Loucy (cell line): ENCODE data around the gene KIF3C.
A peak's percentile ranks its signal among the peaks of the same experiment; 100 is the strongest.

ENCODE experiments used
- H2AFZ ChIP-seq: fragments of 200-600 bp; sonication (generic); 2 replicates; pipeline ENCODE4 v1.6.0; 2016; ENCODE audit warnings: antibody characterized with exemption, mild to moderate bottlenecking, low read length, moderate library complexity
- H3F3A ChIP-seq: fragments of 200-600 bp; 2 replicates; pipeline ENCODE4 v1.6.0; 2016; ENCODE audit warnings: antibody characterized with exemption, low read depth, mild to moderate bottlenecking
- H3K27me3 ChIP-seq: fragments of 200-600 bp; sonication (generic); 2 replicates; pipeline ENCODE4 v1.6.1; 2014; ENCODE audit warnings: low read length, mild to moderate bottlenecking; ENCODE audit not compliant: insufficient read depth, poor library complexity, severe bottlenecking
- H3K36me3 ChIP-seq: fragments of 200-600 bp; sonication (generic); 2 replicates; pipeline ENCODE4 v1.6.1; 2016; ENCODE audit warnings: low read length; ENCODE audit not compliant: insufficient read depth
- H3K4me1 ChIP-seq: fragments of 200-600 bp; sonication (generic); 2 replicates; pipeline ENCODE4 v1.5.1; 2014; ENCODE audit warnings: low read length, mild to moderate bottlenecking; ENCODE audit not compliant: insufficient read depth, poor library complexity, severe bottlenecking
- H3K4me2 ChIP-seq: fragments of 200-600 bp; sonication (generic); 2 replicates; pipeline ENCODE4 v1.6.0; 2014; ENCODE audit warnings: antibody characterized with exemption, low read length, low read depth, mild to moderate bottlenecking; ENCODE audit not compliant: poor library complexity, severe bottlenecking
- H3K4me3 ChIP-seq: fragments of 200-600 bp; sonication (generic); 2 replicates; pipeline ENCODE4 v1.5.1; 2014; ENCODE audit warnings: low read length, mild to moderate bottlenecking, mixed read lengths; ENCODE audit not compliant: poor library complexity, severe bottlenecking
- H3K79me2 ChIP-seq: fragments of 200-600 bp; sonication (generic); 2 replicates; pipeline ENCODE4 v1.6.1; 2014; ENCODE audit warnings: low read length; ENCODE audit not compliant: insufficient read depth
- H3K9ac ChIP-seq: fragments of 200-600 bp; sonication (generic); 2 replicates; pipeline ENCODE4 v1.6.0; 2014; ENCODE audit warnings: mild to moderate bottlenecking, low read depth, low read length, moderate library complexity; ENCODE audit not compliant: poor library complexity, severe bottlenecking
- H3K9me2 ChIP-seq: fragments of 200-600 bp; sonication (generic); replicated peaks from 2 replicates; pipeline ENCODE4 v1.6.1; 2016; ENCODE audit warnings: low read depth, low read length, mixed read lengths
- H3K9me3 ChIP-seq: fragments of 200-600 bp; sonication (generic); 2 replicates; pipeline ENCODE4 v1.6.1; 2014; ENCODE audit warnings: mild to moderate bottlenecking, antibody characterized with exemption, low read length, low read depth; ENCODE audit not compliant: insufficient read depth
- H4K20me1 ChIP-seq: fragments of 200-600 bp; sonication (generic); 2 replicates; pipeline ENCODE4 v1.6.0; 2014; ENCODE audit warnings: antibody characterized with exemption, low read length, mild to moderate bottlenecking; ENCODE audit not compliant: insufficient read depth, poor library complexity, severe bottlenecking
- CTCF ChIP-seq: fragments of 200-600 bp; sonication (generic); conservative IDR thresholded peaks from 2 replicates; pipeline ENCODE4 v1.5.1; 2014; ENCODE audit warnings: mild to moderate bottlenecking, antibody characterized with exemption, low read length
- EZH2phosphoT487 ChIP-seq: fragments of 200-600 bp; IDR thresholded peaks from 2 replicates; pipeline ENCODE4 v1.6.1; 2018; ENCODE audit warnings: antibody characterized with exemption, mild to moderate bottlenecking, moderate library complexity, borderline replicate concordance

Gene KIF3C

GRCh38 chr2:26008851-26009566 lies 26.7 kb upstream of the KIF3C start:
- peak overlapping the region; percentile 33 for H3K4me3 ChIP-seq
- H3K36me3 ChIP-seq = no peaks in the 10 kb centered on the region
- H3K79me2 ChIP-seq = no peaks in the 10 kb centered on the region
- peak overlapping the region; percentile 59 for H3K9ac ChIP-seq
- H3K4me1 ChIP-seq = peaks cover 12% of the 10 kb centered on the region
- H3F3A ChIP-seq = no peaks in the 10 kb centered on the region
- peak overlapping the region; percentile 62 for H2AFZ ChIP-seq
- no peaks in the 10 kb centered on the region for H3K9me2 ChIP-seq
- no peaks in the 10 kb centered on the region for H4K20me1 ChIP-seq
- TF ChIP-seq CTCF (no peak), EZH2phosphoT487 (no peak)
- peaks cover 5% of the 10 kb centered on the region; the same call in 1 of the 2 replicates for H3K9me3 ChIP-seq
- H3K27me3 ChIP-seq = no peaks in the 10 kb centered on the region
- H3K4me2 ChIP-seq = peak overlapping the region; percentile 59

- H3K4me2 ChIP-seq = no peak overlapping the region
- no peaks in the 10 kb centered on the region for H3K36me3 ChIP-seq
- no peaks in the 10 kb centered on the region for H3F3A ChIP-seq
- H2AFZ ChIP-seq = no peak overlapping the region
- TF ChIP-seq CTCF = no peak
- TF ChIP-seq EZH2phosphoT487 = no peak
- no peaks in the 10 kb centered on the region for H3K79me2 ChIP-seq
- H3K27me3 ChIP-seq = no peaks in the 10 kb centered on the region
- H3K4me1 ChIP-seq = peaks cover 12% of the 10 kb centered on the region
- no peak overlapping the region for H3K4me3 ChIP-seq
- no peaks in the 10 kb centered on the region for H3K9me2 ChIP-seq
- no peak overlapping the region for H3K9ac ChIP-seq
- H3K9me3 ChIP-seq = peaks cover 5% of the 10 kb centered on the region; the same call in 1 of the 2 replicates
- no peaks in the 10 kb centered on the region for H4K20me1 ChIP-seq
Measured at GRCh38 chr2:26008095-26008494, 25.8 kb upstream of the KIF3C start.

DNA sequence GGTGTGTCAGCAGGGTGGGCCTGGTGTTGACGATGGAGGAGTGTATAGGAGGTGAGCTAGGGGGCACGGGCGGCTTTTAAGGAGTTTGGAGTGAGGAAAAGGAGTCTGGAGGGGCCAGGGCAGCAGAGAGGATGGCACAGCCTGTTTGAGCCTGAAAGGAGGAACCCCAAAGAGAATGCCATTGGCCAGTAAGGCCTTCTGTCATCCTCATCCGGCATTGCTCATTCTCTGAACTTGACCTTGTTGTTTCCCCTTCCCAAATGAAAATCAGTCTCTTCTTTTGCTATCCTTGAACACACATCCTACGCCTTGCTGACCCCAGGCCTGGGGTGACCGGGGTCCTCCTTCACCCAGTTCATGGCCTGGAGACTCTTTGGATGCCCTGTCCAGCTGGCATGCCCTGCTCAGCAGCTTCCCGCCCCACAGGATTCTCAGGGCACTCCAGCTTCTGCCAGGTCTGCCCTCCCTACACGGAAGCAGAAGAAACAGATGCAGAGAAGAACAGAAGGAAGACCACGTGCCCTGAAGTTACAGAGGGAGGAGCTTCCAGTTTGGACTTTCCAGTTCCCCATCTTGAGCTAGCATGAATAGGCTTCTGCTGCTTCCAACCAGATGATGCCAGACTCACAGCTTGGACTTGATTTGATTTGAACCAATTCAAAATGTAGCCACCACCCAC lies 20.5 kb upstream of the KIF3C start:
- Histone ChIP-seq H3K27me3 (no peaks in the 10 kb centered on the region), H3K4me3 (no peak overlapping the region), H3K4me2 (no peak overlapping the region), H3F3A (no peaks in the 10 kb centered on the region), H3K36me3 (no peaks in the 10 kb centered on the region), H3K4me1 (peaks cover 17% of the 10 kb centered on the region), H3K79me2 (no peaks in the 10 kb centered on the region), H2AFZ (no peak overlapping the region), H3K9ac (no peak overlapping the region), H3K9me3 (no peaks in the 10 kb centered on the region), H3K9me2 (no peaks in the 10 kb centered on the region), H4K20me1 (no peaks in the 10 kb centered on the region)
- TF ChIP-seq EZH2phosphoT487 = no peak
- no peak for TF ChIP-seq CTCF
